ENCODE results near the gene C1QTNF1.

DNA sequence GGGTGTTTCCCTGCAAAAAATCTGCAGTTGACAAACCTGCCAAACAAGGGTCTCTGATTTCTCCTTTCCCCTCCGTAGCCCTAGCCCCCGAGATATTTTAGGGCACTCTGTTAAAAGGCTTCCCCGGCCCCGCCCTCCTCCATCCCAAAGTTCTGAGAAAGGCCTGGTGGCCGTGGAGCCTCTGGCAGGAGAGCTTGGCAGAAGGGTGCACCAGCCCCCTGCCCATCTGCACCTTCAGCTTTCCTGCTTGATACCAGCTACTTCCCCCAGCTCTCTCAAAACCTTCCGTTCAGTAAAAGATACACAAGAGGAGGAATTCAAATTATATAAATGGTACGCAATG, 13.7 kb upstream of the C1QTNF1 start:
- TF ChIP-seq, protein P1, sequence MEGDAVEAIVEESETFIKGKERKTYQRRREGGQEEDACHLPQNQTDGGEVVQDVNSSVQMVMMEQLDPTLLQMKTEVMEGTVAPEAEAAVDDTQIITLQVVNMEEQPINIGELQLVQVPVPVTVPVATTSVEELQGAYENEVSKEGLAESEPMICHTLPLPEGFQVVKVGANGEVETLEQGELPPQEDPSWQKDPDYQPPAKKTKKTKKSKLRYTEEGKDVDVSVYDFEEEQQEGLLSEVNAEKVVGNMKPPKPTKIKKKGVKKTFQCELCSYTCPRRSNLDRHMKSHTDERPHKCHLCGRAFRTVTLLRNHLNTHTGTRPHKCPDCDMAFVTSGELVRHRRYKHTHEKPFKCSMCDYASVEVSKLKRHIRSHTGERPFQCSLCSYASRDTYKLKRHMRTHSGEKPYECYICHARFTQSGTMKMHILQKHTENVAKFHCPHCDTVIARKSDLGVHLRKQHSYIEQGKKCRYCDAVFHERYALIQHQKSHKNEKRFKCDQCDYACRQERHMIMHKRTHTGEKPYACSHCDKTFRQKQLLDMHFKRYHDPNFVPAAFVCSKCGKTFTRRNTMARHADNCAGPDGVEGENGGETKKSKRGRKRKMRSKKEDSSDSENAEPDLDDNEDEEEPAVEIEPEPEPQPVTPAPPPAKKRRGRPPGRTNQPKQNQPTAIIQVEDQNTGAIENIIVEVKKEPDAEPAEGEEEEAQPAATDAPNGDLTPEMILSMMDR (conservative IDR thresholded peaks at IDR 0.05; ENCODE audit: low read length): no peak
- no peak for TF ChIP-seq EZH2phosphoT487 (IDR thresholded peaks at IDR 0.05; ENCODE audit: borderline replicate concordance, low read depth, low read length)
